ENCODE results near the gene DTNB. TPM values are rescaled to one million over a fixed set of nuclear protein-coding genes. Genes with fewer than 3 reads are reported as not detected.

DTNB gene
- total and polyA plus RNA-seq, 2 donors (not counting 3 experiments of a cell fraction or from before 2014, with no cell fraction given), result 11.5 to 17.0 TPM

DNA sequence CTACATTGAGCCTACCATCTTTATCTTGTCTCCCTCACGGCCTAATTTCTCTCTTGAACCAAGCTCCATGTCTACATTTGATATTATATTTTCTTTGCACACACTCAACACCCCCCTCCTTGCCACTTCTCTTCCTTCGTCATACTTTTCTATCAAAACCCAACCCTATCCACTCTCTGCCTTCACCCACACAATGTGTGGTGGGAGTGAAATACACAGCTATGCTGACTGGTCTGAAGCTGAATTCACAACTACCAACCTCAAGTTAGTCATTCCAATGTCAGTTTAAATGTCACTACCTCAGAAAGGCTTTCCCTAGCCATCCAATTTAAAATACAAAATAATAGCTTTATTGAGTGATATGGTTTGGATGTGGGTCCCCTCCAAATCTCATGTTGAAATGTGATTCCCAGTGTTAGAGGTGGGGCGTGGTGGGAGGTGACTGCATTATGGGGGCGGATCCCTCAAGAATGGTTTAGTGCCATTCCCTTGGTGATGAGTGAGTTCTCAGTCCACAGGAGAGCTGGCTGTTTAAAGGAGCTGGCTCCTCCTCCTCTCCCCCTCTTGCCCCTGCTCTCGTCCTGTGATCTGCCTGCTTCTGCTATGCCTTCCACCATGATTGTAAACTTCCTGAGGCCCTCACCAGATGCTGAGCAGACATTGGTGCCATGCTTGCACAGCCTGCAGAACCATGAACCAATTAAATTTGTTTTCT, 112.1 kb downstream of the DTNB start:
- no peak for DNase-seq (ENCODE audit: low read depth, low spot score)
- dilution Hi-C loops (cut with MboI; ENCODE audit: extremely low pct_ligation_motif_present, low sequenced_read_pairs), result no loop called here

DNA sequence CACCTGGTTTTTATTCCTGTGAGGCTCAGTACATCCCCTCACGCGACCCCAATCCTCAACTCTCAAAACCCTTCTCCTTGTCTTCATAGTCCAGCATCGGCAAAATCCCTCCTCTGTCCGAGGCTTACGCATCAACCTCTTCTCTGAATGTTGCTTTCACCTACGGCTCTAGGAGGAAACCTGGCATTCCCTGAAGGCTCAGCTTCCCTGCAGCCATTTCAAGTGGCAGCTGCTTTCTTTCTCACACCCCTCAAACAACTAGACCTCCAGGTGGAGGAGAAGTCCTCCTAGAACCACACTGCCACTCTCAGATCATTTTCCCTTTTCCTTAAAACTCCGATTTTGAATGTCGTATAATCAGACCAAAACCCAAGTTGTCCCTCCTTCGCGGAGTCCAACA, 114.2 kb downstream of the DTNB start:
- dilution Hi-C loops (cut with MboI; ENCODE audit: extremely low pct_ligation_motif_present, low sequenced_read_pairs), result no loop called here
- H3K27me3 ChIP-seq (ENCODE audit: control insufficient read depth in 2 of 2, insufficient read depth in 2 of 2, low read length in 2 of 2), result no peaks in the 10 kb centered on the region
- no peak overlapping the region for H2AFZ ChIP-seq (ENCODE audit: low read depth, low read length)
- H3K36me3 ChIP-seq (ENCODE audit: control insufficient read depth in 2 of 2, extremely low read depth in 1 of 2, insufficient read depth in 2 of 2, low read length in 2 of 2), result no peaks in the 10 kb centered on the region
- H3K27ac ChIP-seq (ENCODE audit: insufficient read depth, low read depth, low read length), result peak overlapping the region; percentile 56
- H3K4me2 ChIP-seq (ENCODE audit: insufficient read depth, low read length), result no peak overlapping the region
- H3K79me2 ChIP-seq (ENCODE audit: control insufficient read depth, insufficient read depth, low read length), result no peaks in the 10 kb centered on the region
- ChIA-PET CTCF (interaction anchor here (1.6 to 2.3 kb wide), 2 partner anchors 106 to 197 kb away, joined by 5 read pairs; no protein-coding TSS in a partner anchor), POLR2A (no interaction called here)
- FAIRE-seq (no peak), DNase-seq (ENCODE audit: low read depth, low spot score) (no peak)
- BruUV-seq (replicated peaks), result no TSS peak
- no peak overlapping the region for H3K4me3 ChIP-seq (replicated peaks in 1 of 3; ENCODE audit: insufficient read depth in 1 of 3, low read depth in 1 of 3, low read length in 3 of 3)
- TF ChIP-seq MYC (IDR thresholded peaks at IDR 0.05; ENCODE audit: low read depth, low read length), result no peak
- TF ChIP-seq GATA2 (IDR thresholded peaks at IDR 0.05; ENCODE audit: insufficient read depth, insufficient read length, low read depth, low read length), result no peak
- no peak for TF ChIP-seq POLR2AphosphoS5 (IDR thresholded peaks at IDR 0.05; ENCODE audit: insufficient read depth, low read depth, low read length)
- TF ChIP-seq, protein P1, sequence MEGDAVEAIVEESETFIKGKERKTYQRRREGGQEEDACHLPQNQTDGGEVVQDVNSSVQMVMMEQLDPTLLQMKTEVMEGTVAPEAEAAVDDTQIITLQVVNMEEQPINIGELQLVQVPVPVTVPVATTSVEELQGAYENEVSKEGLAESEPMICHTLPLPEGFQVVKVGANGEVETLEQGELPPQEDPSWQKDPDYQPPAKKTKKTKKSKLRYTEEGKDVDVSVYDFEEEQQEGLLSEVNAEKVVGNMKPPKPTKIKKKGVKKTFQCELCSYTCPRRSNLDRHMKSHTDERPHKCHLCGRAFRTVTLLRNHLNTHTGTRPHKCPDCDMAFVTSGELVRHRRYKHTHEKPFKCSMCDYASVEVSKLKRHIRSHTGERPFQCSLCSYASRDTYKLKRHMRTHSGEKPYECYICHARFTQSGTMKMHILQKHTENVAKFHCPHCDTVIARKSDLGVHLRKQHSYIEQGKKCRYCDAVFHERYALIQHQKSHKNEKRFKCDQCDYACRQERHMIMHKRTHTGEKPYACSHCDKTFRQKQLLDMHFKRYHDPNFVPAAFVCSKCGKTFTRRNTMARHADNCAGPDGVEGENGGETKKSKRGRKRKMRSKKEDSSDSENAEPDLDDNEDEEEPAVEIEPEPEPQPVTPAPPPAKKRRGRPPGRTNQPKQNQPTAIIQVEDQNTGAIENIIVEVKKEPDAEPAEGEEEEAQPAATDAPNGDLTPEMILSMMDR (IDR thresholded peaks at IDR 0.05; ENCODE audit: extremely low read depth in 1 of 2, insufficient read depth in 1 of 2, low read depth in 1 of 2, low read length in 2 of 2), result no peak
- TF ChIP-seq JUN (IDR thresholded peaks at IDR 0.05; ENCODE audit: borderline replicate concordance, insufficient read depth, insufficient read length, low read depth), result no peak
- TF ChIP-seq POLR2A (IDR thresholded peaks at IDR 0.05; ENCODE audit: low read depth, low read length), result no peak
- no peak for TF ChIP-seq EZH2 (IDR thresholded peaks at IDR 0.05; ENCODE audit: borderline replicate concordance, low read depth, low read length, severe bottlenecking)
- no peak for TF ChIP-seq FOS (IDR thresholded peaks at IDR 0.05; ENCODE audit: borderline replicate concordance, insufficient read depth, low read length)
- TF ChIP-seq, protein P2, sequence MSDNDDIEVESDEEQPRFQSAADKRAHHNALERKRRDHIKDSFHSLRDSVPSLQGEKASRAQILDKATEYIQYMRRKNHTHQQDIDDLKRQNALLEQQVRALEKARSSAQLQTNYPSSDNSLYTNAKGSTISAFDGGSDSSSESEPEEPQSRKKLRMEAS (IDR thresholded peaks at IDR 0.05; ENCODE audit: insufficient read depth, insufficient read length), result no peak
- peaks cover 10% of the 10 kb centered on the region for H3K4me1 ChIP-seq (ENCODE audit: control insufficient read depth, extremely low read depth, insufficient read depth, low read length)
- no peaks in the 10 kb centered on the region for H4K20me1 ChIP-seq (replicated peaks; ENCODE audit: control insufficient read depth, extremely low read depth, insufficient read depth, low read length)
- no peak overlapping the region for H3K9ac ChIP-seq (replicated peaks; ENCODE audit: extremely low read depth, insufficient read depth, low read length)
- no peaks in the 10 kb centered on the region for H3K9me1 ChIP-seq (replicated peaks; ENCODE audit: control insufficient read depth, extremely low read depth, insufficient read depth, low read length)
- no peaks in the 10 kb centered on the region for H3K9me3 ChIP-seq (replicated peaks; ENCODE audit: control insufficient read depth, insufficient read depth, low read length)
- intact Hi-C loops (cut with micrococcal nuclease), result no loop called here

More for the DNA sequence above, 112.1 kb downstream of the DTNB start:
- H4K20me1 ChIP-seq (replicated peaks; ENCODE audit: control insufficient read depth, extremely low read depth, insufficient read depth, low read length), result no peaks in the 10 kb centered on the region
- CTCF ChIA-PET, result interaction anchor here (1.3 to 2.3 kb wide), 3 partner anchors 9 to 104 kb away, joined by 3 to 5 read pairs (median 4); no protein-coding TSS in a partner anchor
- no TSS peak for BruUV-seq (replicated peaks)
- H3K27me3 ChIP-seq (ENCODE audit: control insufficient read depth in 2 of 2, insufficient read depth in 2 of 2, low read length in 2 of 2), result no peaks in the 10 kb centered on the region
- H3K27ac ChIP-seq (ENCODE audit: insufficient read depth, low read depth, low read length), result no peak overlapping the region
- TF ChIP-seq GATA2 (IDR thresholded peaks at IDR 0.05; ENCODE audit: insufficient read depth, insufficient read length, low read depth, low read length) (no peak), FOS (IDR thresholded peaks at IDR 0.05; ENCODE audit: borderline replicate concordance, insufficient read depth, low read length) (no peak)
- POLR2A ChIA-PET, result no interaction called here
- no peak overlapping the region for H3K9ac ChIP-seq (replicated peaks; ENCODE audit: extremely low read depth, insufficient read depth, low read length)
- FAIRE-seq, result no peak
- no peaks in the 10 kb centered on the region for H3K9me1 ChIP-seq (replicated peaks; ENCODE audit: control insufficient read depth, extremely low read depth, insufficient read depth, low read length)
- no peaks in the 10 kb centered on the region for H3K36me3 ChIP-seq (ENCODE audit: control insufficient read depth in 2 of 2, extremely low read depth in 1 of 2, insufficient read depth in 2 of 2, low read length in 2 of 2)
- H3K4me1 ChIP-seq (ENCODE audit: control insufficient read depth, extremely low read depth, insufficient read depth, low read length), result peaks cover 10% of the 10 kb centered on the region
- no peak overlapping the region for H3K4me3 ChIP-seq (replicated peaks in 1 of 3; ENCODE audit: insufficient read depth in 1 of 3, low read depth in 1 of 3, low read length in 3 of 3)
- intact Hi-C loops (cut with micrococcal nuclease), result loop anchor here (10.0 kb wide), 1 partner anchor 286 kb away; no protein-coding TSS in a partner anchor
- H3K9me3 ChIP-seq (replicated peaks; ENCODE audit: control insufficient read depth, insufficient read depth, low read length), result no peaks in the 10 kb centered on the region
- no peak overlapping the region for H2AFZ ChIP-seq (ENCODE audit: low read depth, low read length)
- H3K79me2 ChIP-seq (ENCODE audit: control insufficient read depth, insufficient read depth, low read length), result no peaks in the 10 kb centered on the region
- no peak overlapping the region for H3K4me2 ChIP-seq (ENCODE audit: insufficient read depth, low read length)
